ENCODE data around the gene PTTG1.
"Not testable (repeated sequence)": the region's sequence is repeated elsewhere in the genome, so short reads cannot be mapped to it uniquely, and the experiment has no call there.

PTTG1 gene

DNA sequence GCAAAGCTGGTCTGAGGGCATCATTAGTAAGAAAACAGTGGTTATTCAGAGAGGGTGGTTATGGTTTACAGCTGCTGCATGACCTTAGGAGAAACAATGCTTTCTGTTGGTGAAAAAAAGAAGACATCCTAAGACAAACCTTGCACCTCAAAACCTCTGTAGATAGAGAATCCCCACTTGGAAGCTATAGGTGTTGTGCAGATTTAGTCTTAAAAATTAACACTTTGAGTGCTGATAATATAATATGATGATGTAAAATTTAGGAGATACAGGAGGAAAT, 1.4 kb upstream of the PTTG1 start:
- no peak for DNase-seq (ENCODE audit: low read depth in 1 of 2, low spot score in 1 of 2)

DNA sequence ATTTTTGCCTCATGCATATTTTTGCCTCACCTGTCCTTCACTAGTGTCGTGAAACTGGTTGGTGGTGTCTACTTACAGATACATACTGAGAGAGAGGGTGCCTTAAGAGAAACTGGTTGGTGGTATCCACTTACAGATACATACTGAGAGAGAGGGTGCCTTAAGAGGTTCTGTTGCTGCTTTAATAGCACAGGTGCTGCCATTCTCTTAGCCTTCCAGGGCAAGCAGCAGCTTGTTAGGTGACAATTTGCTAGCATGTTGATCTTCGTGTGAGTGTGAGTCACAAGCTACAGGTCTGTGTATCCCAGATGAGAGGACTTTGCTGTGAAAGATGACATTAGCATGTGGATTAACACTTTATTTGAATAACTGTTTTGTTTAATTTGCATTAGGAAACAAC, 1.4 kb downstream of the PTTG1 start:
- no peak for DNase-seq (ENCODE audit: low read depth in 1 of 2, low spot score in 1 of 2)

DNA sequence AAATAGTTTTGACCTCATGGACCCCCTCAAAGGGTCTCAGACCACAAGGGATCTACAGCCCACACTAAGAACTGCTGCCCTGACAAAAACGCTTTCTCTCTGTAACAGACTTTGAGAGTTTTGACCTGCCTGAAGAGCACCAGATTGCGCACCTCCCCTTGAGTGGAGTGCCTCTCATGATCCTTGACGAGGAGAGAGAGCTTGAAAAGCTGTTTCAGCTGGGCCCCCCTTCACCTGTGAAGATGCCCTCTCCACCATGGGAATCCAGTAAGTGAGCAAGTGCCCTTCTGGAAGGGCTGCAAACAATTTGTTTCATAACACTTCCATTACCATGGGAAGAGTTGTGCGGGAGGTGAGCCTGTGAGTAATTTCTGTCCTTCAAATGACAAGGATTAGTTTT, 6.0 kb downstream of the PTTG1 start:
- no peak for DNase-seq (ENCODE audit: low read depth in 1 of 2, low spot score in 1 of 2)

DNA sequence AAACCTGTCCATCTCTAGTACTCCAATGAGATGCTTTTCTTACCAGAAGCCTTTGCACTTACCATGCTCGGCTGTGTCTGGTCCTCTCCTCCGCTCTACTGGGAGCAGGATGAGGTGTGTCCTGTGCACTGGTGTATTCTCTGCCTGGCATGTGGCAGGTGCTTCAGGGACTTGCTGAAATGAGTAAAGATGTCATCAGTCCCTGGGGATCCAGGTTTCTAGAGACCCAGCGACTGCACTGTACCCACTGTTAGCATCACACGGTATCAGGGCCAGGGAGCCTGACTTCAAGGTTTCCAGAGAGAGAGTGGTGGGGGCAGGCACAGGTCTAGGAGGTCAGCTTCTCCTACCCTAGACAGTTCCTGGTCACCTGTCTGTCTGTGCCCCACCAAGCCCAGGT, 10.5 kb downstream of the PTTG1 start:
- no peak for DNase-seq (ENCODE audit: low read depth in 1 of 2, low spot score in 1 of 2)

DNA sequence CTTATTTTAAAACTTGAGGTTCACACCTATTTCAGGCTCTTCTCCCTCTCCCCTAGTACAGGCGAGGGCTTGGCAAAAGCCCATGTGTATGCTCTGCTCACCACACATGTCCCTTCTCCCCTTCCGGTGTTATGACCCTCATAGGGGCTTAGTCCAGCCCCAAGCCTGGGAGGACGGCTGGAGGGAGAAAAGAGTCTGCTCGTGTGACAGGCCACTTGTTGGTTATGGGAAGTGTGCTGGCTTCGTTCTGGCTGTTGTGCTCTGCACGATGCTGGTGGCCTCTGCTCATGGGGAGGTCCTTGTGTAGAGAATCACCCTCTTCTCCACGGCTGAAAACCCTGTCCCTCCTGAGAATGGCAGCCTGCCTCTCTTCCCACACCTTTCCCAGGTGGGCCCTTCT, 11.1 kb downstream of the PTTG1 start:
- DNase-seq (ENCODE audit: low read depth in 1 of 2, low spot score in 1 of 2): no peak

DNA sequence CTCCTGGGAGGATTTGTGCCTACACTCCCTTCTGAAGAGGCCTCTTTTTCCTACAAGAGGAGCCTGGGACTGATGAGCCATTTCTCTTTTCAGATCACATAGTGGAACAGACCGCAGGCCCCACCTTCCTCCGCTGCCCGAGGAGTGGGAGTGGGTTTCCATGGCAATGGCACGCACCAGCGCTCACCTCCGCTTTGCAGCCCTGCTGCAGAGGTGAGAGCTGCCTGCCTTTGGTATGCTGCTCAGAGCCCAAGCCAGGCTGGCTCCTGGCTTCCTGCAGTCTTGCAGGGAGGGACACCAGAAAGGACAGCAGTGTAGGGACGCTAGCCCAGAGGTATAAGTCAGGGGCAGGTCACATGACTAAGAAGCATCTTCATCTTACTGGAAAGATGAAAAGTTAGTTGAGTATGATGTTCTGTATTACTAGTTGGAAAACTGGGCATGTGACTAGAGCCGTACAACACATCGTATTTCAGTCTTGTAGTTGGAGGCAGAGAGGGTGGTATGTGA, 12.4 kb downstream of the PTTG1 start:
- no peak for DNase-seq (ENCODE audit: low read depth in 1 of 2, low spot score in 1 of 2)

DNA sequence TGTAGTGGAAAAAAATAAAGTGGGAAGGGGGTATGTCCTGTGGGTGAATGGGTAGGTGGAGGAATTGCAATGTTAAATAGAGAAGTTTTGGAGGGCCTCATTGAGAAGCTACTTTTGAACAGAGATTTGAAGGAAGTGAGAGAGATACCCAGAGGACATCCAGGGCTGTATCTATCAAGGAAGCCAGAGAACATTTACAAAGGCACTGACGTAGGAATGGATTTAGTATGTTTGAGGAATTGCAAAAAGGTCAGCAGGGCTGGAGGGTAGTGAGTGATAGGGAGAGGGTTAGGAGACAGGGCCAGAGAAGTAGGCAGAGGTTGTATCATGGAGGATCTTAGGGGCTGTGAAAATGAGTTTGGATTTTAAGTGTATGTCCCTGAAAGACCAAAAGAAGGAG, 13.9 kb downstream of the PTTG1 start:
- DNase-seq (ENCODE audit: low read depth in 1 of 2, low spot score in 1 of 2): no peak

DNA sequence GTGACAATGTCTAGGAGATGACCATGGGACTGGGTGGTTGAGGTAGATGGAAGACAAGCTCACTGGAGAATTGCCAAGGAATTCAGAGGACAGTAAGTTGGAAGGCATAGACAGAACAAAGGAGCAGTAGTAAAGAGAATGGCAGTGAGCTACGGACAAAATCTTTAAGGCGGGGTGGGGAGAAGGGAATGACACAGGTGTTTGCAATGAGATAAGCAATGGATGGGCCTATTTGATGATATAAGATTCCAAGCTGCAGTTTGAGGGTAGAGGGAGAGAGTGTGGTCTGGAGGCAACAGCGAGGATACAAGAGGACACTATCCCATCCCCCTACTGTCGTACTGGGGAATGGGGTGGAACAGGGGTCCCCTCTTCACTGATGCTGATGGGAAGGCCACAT, 14.4 kb downstream of the PTTG1 start:
- no peak for DNase-seq (ENCODE audit: low read depth in 1 of 2, low spot score in 1 of 2)

DNA sequence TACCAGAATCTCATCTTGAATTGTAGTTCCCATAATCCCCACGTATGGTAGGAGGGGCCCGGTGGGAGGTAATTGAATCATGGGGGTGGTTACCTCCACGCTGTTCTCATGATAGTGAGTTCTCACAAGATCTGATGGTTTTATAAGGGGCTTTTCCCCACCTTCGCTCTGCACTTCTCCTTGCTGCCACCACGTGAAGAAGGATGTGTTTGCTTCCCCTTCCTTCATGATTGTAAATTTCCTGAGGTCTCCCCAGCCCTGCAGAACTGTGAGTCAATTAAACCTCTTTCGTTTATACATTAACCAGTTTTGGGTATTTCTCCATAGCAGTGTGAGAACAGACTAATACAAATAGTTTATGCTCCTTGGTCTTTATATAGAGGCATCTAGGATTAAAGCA, 15.0 kb downstream of the PTTG1 start:
- DNase-seq (ENCODE audit: low read depth in 1 of 2, low spot score in 1 of 2): not testable (repeated sequence)

DNA sequence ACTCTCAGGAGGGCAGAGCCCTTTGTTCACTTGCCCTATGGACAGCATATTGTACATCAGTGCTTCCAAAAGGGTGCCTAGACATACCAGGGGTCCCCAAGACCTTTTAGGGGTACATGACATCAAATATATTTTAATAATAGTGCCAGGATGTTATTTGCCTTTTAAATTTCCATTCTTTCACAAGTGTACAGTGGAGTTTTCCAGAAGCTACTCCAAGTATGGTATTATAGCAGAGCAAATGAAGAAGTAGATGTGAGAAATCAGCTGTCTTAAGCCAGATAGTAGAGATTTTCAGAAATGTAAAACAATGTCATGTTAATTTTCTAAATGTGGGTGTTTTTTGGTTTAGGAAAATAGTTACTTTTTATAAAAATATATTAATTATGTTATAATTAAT, 15.6 kb downstream of the PTTG1 start:
- DNase-seq (ENCODE audit: low read depth in 1 of 2, low spot score in 1 of 2): no peak

DNA sequence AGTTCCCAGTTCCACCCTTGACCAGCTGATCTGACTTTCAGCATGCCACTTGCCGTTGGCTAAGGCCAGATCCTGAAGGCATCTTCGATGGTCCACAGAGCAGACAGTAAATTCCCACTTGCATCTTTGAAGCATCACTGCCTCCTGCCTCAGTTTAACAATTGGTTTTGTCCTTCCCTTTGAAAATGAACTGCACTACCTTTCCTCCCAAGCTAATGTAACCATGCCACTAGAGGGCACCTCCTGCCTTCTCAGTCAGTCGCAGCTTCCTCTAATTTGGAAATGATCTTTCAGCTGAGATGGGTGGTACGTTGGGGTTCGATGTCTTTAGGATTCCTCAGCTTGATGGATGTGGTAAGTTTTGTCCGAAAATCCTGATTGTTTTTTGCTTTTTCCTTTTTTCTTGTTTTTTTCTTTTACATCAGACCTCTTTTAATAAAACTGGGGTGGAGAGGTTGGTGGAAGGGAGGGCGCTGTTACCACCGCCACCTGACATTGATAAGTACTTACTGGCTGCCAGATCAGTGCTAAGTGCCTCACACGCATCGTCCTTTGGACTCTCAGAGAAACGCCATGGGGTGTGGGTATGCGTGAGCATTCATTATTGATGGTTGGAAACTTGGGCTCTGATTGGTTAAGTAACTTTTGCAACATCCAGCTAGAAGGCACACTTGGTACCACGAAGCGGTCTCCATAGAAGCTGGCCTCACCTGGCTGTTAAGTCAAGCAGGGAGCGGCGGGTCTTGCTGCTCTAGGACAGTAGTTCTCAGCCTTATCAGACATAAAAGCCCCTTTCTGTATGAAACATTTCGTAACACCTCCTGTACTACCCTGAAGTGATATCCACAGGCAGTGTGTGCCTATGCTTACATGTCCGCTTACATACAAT, 16.9 kb downstream of the PTTG1 start:
- DNase-seq (ENCODE audit: low read depth in 1 of 2, low spot score in 1 of 2): peak in 1 of 2 donors; percentile 24

DNA sequence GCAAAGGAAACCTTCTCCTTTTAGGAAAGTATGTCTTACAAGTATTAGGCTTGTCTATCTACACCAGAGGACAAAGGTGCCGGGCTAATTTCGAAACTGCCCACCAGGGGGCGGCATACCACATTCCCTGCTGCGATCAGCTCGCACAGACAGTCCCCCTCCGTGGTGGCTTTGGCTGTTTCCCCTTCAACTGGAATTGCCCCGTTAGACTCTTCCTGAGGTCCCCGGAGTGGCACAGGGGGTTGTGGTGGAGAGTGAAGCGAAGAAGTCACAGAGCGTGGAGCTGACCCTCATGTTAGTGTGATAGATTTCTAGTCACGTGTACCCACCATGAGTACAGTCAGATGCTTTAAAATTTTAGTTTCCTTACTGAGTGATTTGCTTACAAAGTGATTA, 17.5 kb downstream of the PTTG1 start:
- peak; percentile 78 to 91 for DNase-seq (ENCODE audit: low read depth in 1 of 2, low spot score in 1 of 2)

DNA sequence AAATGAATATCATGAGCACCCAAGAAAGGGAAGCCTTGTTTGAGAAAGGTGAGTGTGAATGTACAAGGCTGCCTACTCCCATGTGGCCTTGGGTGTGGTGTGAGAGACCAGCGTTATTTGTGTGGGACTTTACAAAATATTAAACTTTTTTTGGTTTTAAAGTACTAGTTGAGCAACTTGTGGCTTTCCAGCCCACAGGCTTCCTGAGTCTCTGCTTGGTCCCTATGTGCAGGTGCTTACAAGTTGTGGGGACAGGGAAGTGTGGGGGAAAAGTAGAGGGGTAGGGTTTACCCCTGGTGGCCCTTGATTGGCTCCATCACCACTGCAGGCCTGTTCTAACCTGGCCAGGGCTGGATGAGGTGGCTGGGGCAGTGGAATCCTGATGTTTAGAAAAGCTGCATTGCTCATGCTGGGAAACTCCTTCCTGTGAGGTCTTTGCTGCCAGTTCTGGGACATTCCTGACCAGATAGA, 19.7 kb downstream of the PTTG1 start:
- no peak for DNase-seq (ENCODE audit: low read depth in 1 of 2, low spot score in 1 of 2)

DNA sequence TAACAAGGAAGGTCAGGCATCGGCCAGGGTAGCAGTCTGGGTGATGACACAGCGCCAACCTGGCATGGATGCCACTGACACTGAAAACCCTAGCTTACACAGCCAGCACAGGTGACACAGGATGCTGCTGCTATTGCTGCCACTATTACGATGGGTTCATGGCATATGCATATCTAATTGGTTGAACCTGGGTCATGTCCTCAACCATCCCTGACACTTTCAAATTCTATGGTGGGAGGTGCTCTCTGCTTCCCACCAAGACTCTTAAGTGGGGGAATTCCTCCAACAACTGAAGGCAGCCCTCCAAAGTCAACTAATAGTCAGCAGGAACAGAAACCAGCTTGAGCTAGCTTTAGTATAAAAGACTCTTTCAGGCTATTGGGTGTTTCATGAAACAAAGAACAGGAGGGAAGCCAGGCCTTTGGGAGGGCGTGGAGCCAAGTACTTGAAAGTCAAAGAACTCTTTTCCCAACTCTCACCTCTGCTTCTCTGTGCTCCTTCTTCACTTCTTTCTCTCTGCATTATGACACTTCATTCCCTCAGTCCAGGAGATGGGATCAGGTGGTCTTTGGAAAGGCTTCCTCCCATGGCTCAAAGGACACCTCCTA, 21.3 kb downstream of the PTTG1 start:
- no peak for DNase-seq (ENCODE audit: low read depth in 1 of 2, low spot score in 1 of 2)

DNA sequence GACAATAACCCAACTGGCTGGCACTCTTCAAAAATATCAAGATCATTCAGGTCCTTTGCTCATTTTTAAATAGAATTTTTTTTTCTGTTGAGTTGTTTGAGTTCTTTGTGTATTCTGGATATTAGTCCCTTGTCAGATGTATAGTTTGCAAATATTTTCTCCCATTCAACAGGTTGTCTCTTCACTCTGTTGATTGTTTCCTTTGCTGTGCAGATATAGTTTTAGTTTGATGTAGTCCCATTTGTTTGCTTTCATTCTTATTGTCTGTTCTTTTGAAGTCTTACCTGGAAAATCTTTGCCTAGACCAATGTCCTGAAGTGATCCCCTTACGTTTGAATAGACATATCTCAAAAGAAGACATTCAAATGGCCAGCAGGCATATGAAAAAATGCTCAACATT, 22.8 kb downstream of the PTTG1 start:
- no peak for DNase-seq (ENCODE audit: low read depth in 1 of 2, low spot score in 1 of 2)

DNA sequence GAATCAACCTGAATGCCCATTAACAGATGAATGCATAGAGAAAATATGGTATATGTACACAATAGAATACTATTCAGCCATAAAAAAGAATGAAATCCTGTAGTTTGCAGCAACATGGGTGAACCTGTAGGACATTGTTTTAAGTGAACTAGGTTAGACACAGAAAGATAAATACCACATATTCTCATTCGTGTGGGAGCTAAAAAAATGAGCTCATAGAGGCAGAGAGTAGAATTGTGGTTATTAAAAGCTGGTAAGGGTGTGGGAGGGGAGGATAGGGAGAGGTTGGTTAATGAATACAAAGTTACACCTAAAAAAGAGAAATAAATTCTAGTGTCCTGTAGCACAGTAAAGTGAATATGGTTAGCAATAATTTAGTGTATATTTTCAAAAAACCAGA, 23.5 kb downstream of the PTTG1 start:
- no peak for DNase-seq (ENCODE audit: low read depth in 1 of 2, low spot score in 1 of 2)

DNA sequence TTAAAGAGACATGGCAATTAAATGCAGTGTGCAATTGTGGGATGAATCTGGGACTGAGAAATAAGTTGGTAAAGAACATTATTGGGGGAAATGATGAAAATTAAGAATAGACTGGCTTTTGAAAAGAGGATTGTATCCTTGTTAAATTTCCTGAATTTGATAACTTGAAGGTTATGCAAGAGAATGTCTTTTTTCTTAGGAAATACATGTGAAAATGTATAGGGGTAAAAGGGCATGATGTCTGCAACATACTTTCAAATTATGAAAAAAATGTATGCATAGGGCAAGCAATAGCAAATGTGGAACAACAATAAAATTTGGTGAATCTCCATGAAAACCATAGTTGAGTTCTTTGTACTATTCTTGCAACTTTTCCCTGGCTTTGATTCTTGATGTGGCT, 24.1 kb downstream of the PTTG1 start:
- DNase-seq (ENCODE audit: low read depth in 1 of 2, low spot score in 1 of 2): no peak

DNA sequence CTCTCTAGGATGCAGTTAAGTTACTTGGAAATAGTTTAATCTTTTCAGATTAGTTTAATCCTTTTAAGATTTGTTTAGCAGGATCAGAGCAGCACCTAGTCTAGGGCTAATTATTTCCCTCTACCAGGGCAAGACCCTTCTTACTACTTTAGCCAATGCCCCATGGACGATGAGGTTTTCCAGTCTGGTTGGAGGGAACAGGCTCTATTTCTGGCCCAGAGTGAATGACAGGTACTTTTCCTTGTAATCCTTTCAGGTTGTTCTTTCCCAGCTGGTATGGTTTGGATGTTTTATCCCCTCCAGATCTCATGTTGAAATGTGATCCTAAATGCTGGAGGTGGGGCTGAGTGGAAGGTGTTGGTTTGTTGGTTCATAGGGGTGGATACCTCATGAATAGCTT, 27.2 kb downstream of the PTTG1 start:
- DNase-seq (ENCODE audit: low read depth in 1 of 2, low spot score in 1 of 2): no peak

DNA sequence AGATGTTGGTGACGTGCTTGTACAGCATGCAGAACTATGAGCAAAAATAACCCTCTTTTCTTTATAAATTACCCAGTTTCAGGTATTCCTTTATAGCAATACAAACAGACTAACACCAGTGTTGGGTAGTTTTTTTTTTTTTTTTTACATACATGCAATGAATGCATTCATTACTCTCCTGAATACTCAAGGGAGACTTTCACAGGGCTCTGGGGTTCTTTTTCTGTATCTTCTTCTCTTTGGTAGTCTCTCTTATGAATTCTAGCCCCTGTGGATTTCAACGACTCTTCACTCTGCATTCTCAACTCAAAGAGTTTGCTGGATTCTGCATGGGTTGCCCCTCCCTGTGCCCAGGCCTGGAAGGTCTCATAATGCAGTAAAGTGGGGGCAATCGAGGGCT, 27.8 kb downstream of the PTTG1 start:
- DNase-seq (ENCODE audit: low read depth in 1 of 2, low spot score in 1 of 2): no peak

DNA sequence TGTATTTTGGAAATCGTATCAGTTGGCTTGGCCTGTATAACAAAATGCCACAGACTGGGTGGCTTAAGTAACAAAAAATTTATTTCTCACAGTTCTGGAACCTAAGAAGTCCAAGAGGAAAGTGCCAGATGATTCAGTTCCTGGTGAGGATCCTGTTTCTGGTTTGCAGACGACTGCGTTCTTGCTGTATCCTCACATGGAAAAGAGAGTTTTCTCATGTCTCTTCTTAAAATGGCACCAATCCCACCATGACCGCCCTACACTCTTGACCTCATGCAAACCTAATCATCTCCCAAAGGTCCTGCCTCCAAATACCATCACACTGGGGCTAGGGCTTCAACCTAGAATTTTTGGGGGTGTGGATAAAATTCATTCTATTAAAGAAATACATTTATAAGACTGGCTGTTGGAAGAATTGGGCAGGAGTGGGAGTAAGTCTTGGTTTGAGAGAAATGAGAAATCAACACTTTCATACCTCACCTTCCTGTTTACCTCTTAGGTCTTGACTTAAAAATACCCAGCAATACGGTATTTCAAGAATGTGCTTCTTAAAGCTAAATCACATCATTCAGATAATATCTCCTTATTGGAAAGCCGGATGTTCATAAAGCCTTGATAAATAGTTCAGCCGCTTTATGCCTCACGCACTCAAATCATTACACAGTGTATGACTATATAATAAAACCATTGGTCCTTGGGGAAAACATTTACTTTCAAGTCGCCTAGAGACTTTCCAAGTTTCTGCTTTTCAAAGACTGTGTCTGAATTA, 28.7 kb downstream of the PTTG1 start:
- DNase-seq (ENCODE audit: low read depth in 1 of 2, low spot score in 1 of 2): no peak

DNA sequence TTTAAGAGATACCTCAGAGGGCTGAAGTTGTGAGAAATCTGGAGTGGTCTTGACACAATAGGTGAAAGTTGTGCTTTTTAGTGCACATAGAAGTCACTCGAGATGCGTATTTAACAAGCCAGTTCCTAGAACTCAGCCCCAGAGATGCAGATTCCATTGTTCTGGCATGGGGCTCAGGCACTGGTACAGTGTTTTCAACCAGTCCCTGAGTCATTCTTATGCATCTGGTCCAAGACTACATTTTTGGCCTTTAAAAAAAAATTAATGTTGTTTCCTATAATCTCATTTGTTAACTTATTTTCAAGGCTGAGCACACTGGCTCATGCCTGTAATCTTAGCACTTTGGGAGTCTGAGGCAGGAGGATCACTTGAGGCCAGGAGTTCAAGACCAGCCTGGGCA, 29.6 kb downstream of the PTTG1 start:
- no peak for DNase-seq (ENCODE audit: low read depth in 1 of 2, low spot score in 1 of 2)

DNA sequence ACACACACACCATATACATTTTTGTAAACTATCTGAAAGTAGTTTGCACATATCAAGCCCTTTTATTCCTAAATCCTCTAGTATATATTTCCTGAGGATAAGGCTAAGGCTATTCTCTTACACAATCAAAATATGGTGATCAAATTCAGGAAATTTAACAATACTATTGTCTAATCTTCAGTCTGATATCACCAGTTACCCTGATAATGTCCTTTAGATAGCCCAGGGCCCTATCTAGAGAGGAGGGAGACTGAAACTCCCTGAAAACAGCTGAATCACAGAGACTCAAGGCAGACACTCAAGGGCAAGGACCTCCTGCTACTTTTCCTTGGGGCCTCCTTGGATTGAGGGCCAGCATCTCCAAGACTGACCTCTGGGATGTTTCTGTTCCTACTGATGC, 30.4 kb downstream of the PTTG1 start:
- no peak for DNase-seq (ENCODE audit: low read depth in 1 of 2, low spot score in 1 of 2)
